ENCODE data around the gene SNRNP27.

The SNRNP27 gene

GRCh38 chr2:69943000-69943842 lies 49.5 kb downstream of the SNRNP27 start:
- no peaks in the 10 kb centered on the region for H3K4me1 ChIP-seq (ENCODE audit: low read length)
- no peaks in the 10 kb centered on the region for H4K20me1 ChIP-seq (ENCODE audit: insufficient read depth, low read length)
- H3K9me3 ChIP-seq (ENCODE audit: insufficient read depth, low read length): no peaks in the 10 kb centered on the region
- H3K27me3 ChIP-seq (ENCODE audit: low read depth, low read length): no peaks in the 10 kb centered on the region
- H2AFZ ChIP-seq (ENCODE audit: low read depth, low read length): no peak overlapping the region
- H3K4me2 ChIP-seq (ENCODE audit: low read length): no peak overlapping the region
- H3K79me2 ChIP-seq (ENCODE audit: low read length): no peaks in the 10 kb centered on the region
- no peak for TF ChIP-seq EZH2phosphoT487 (IDR thresholded peaks at IDR 0.05; ENCODE audit: low read depth)
- TF ChIP-seq CTCF (IDR thresholded peaks at IDR 0.05; ENCODE audit: low read depth, low read length): no peak
- H3K27ac ChIP-seq (ENCODE audit: low read length): no peak overlapping the region
- no peak overlapping the region for H3K9ac ChIP-seq (ENCODE audit: low read length)
- H3K4me3 ChIP-seq (ENCODE audit: low read length): no peak overlapping the region
- no peaks in the 10 kb centered on the region for H3K36me3 ChIP-seq (replicated peaks; ENCODE audit: low read depth, low read length)

DNA sequence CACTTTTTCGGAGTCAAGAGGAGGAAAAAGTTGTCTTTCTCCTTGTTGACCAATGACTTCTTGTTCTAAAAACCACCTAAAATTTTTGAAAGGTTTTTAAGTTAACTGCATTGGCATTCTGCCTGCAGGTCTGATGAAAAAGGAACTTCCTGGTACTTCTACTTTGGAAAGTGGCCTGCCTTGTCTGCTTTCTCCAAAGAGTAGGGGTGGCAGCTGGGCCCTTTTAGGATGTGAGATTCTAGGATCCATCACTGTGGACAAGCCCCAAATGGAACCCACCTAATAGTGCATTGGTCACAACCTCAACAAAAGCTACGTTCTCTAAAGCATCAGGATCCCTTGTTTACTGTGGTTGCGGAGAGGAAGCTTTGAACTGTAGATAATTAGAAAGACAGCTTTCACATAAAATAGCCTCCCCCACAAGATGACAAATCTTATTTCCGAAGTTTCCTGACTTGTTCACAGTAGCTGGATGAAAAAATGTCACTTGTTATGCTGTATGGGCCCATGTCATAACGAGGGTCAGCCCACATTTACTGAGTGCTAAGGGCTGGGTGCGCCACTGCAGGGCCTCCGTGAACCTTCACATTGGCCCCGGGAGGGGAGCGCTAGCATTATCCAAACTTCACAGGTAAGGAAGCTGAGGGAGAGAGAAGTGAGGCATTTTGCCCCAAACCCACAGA lies 50.2 kb downstream of the SNRNP27 start:
- no peak overlapping the region for H3K4me2 ChIP-seq (ENCODE audit: low read length)
- H2AFZ ChIP-seq (ENCODE audit: low read depth, low read length): no peak overlapping the region
- no peak overlapping the region for H3K27ac ChIP-seq (ENCODE audit: low read length)
- H3K27me3 ChIP-seq (ENCODE audit: low read depth, low read length): no peaks in the 10 kb centered on the region
- no peaks in the 10 kb centered on the region for H4K20me1 ChIP-seq (ENCODE audit: insufficient read depth, low read length)
- no peak for TF ChIP-seq CTCF (IDR thresholded peaks at IDR 0.05; ENCODE audit: low read depth, low read length)
- TF ChIP-seq EZH2phosphoT487 (IDR thresholded peaks at IDR 0.05; ENCODE audit: low read depth): no peak
- no peaks in the 10 kb centered on the region for H3K79me2 ChIP-seq (ENCODE audit: low read length)
- no peak overlapping the region for H3K4me3 ChIP-seq (ENCODE audit: low read length)
- no peak overlapping the region for H3K9ac ChIP-seq (ENCODE audit: low read length)
- no peaks in the 10 kb centered on the region for H3K36me3 ChIP-seq (replicated peaks; ENCODE audit: low read depth, low read length)
- no peaks in the 10 kb centered on the region for H3K9me3 ChIP-seq (ENCODE audit: insufficient read depth, low read length)
- H3K4me1 ChIP-seq (ENCODE audit: low read length): no peaks in the 10 kb centered on the region

GRCh38 chr2:69944756-69945155 lies 51.0 kb downstream of the SNRNP27 start:
- Histone ChIP-seq H3K27me3 (ENCODE audit: low read depth, low read length) (no peaks in the 10 kb centered on the region), H4K20me1 (ENCODE audit: insufficient read depth, low read length) (no peaks in the 10 kb centered on the region), H3K36me3 (replicated peaks; ENCODE audit: low read depth, low read length) (no peaks in the 10 kb centered on the region), H3K4me1 (ENCODE audit: low read length) (no peaks in the 10 kb centered on the region), H3K9me3 (ENCODE audit: insufficient read depth, low read length) (no peaks in the 10 kb centered on the region), H3K9ac (ENCODE audit: low read length) (no peak overlapping the region), H3K79me2 (ENCODE audit: low read length) (no peaks in the 10 kb centered on the region), H2AFZ (ENCODE audit: low read depth, low read length) (no peak overlapping the region), H3K27ac (ENCODE audit: low read length) (no peak overlapping the region), H3K4me3 (ENCODE audit: low read length) (no peak overlapping the region), H3K4me2 (ENCODE audit: low read length) (no peak overlapping the region)
- no peak for TF ChIP-seq EZH2phosphoT487 (IDR thresholded peaks at IDR 0.05; ENCODE audit: low read depth)
- no peak for TF ChIP-seq CTCF (IDR thresholded peaks at IDR 0.05; ENCODE audit: low read depth, low read length)

DNA sequence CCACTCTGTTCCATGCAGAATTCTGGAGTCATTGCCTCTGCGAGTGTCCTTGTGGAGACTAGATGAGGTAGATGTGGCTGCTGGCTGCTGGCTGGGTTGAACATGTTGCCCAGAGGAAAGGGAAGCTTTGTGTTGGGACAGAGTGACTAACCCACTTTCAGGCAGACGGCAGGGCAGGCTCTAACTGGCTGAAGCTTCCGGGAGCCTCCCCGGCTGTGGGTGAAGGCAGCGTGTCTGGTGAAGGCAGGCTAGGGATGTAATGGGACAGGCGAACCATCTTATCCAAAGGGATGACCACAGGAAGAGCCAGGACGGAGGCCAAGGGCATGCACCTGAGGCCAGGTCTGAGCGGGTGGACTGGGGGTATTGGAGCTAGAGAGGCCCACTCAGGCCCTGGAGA lies 51.7 kb downstream of the SNRNP27 start:
- no peak overlapping the region for H3K27ac ChIP-seq (ENCODE audit: low read length)
- H3K36me3 ChIP-seq (replicated peaks; ENCODE audit: low read depth, low read length): no peaks in the 10 kb centered on the region
- H3K4me2 ChIP-seq (ENCODE audit: low read length): no peak overlapping the region
- H3K9ac ChIP-seq (ENCODE audit: low read length): no peak overlapping the region
- no peak overlapping the region for H2AFZ ChIP-seq (ENCODE audit: low read depth, low read length)
- TF ChIP-seq CTCF (IDR thresholded peaks at IDR 0.05; ENCODE audit: low read depth, low read length) (no peak), EZH2phosphoT487 (IDR thresholded peaks at IDR 0.05; ENCODE audit: low read depth) (no peak)
- no peaks in the 10 kb centered on the region for H3K4me1 ChIP-seq (ENCODE audit: low read length)
- H3K79me2 ChIP-seq (ENCODE audit: low read length): no peaks in the 10 kb centered on the region
- H3K9me3 ChIP-seq (ENCODE audit: insufficient read depth, low read length): no peaks in the 10 kb centered on the region
- no peaks in the 10 kb centered on the region for H4K20me1 ChIP-seq (ENCODE audit: insufficient read depth, low read length)
- H3K27me3 ChIP-seq (ENCODE audit: low read depth, low read length): no peaks in the 10 kb centered on the region
- no peak overlapping the region for H3K4me3 ChIP-seq (ENCODE audit: low read length)
